ENCODE measurements around the gene DDA1.

DDA1 gene

DNA sequence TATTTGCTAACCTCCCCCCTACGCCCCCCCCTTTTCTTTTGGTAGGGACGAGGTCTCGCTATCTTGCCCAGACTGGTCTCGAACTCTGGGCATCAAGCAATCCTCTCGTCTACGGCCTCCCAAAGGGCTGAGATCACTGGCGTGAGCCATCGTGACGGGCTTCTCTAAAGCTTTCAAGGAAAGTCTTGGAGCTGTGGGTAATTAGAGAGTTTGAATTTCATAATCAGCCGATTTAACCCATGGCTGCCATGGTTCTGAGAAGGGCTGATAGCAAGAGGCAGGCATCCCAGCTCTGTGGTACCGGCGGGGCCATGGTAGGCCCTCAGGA lies 5.5 kb upstream of the DDA1 start:
- H3K79me2 ChIP-seq (ENCODE audit: insufficient read depth, low read length): peaks cover 23% of the 10 kb centered on the region
- DNase-seq (no peak), ATAC-seq (ENCODE audit: insufficient read depth, low read depth) (no peak)
- H3K36me3 ChIP-seq (ENCODE audit: insufficient read depth, low read length): peaks cover 4% of the 10 kb centered on the region
- H3K4me3 ChIP-seq (ENCODE audit: low read depth in 1 of 2, low read length in 2 of 2): no peak overlapping the region
- TF ChIP-seq, protein P1, sequence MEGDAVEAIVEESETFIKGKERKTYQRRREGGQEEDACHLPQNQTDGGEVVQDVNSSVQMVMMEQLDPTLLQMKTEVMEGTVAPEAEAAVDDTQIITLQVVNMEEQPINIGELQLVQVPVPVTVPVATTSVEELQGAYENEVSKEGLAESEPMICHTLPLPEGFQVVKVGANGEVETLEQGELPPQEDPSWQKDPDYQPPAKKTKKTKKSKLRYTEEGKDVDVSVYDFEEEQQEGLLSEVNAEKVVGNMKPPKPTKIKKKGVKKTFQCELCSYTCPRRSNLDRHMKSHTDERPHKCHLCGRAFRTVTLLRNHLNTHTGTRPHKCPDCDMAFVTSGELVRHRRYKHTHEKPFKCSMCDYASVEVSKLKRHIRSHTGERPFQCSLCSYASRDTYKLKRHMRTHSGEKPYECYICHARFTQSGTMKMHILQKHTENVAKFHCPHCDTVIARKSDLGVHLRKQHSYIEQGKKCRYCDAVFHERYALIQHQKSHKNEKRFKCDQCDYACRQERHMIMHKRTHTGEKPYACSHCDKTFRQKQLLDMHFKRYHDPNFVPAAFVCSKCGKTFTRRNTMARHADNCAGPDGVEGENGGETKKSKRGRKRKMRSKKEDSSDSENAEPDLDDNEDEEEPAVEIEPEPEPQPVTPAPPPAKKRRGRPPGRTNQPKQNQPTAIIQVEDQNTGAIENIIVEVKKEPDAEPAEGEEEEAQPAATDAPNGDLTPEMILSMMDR (IDR thresholded peaks at IDR 0.05; ENCODE audit: borderline replicate concordance, extremely low read depth, low read length, poor library complexity, severe bottlenecking): no peak
- no peak for TF ChIP-seq EZH2 (IDR thresholded peaks at IDR 0.05; ENCODE audit: borderline replicate concordance, low read depth, low read length, severe bottlenecking)
- H3K4me2 ChIP-seq (ENCODE audit: insufficient read depth, low read length): no peak overlapping the region
- H3K9ac ChIP-seq (ENCODE audit: low read depth, low read length): no peak overlapping the region
- no peaks in the 10 kb centered on the region for H3K27me3 ChIP-seq (ENCODE audit: insufficient read depth, low read length, poor library complexity)
- no peak overlapping the region for H3K27ac ChIP-seq (ENCODE audit: low read length)
- no peaks in the 10 kb centered on the region for H3K9me3 ChIP-seq (ENCODE audit: insufficient read depth, low read length, severe bottlenecking)
- peaks cover 35% of the 10 kb centered on the region for H3K4me1 ChIP-seq (ENCODE audit: insufficient read depth, low read length)
- H4K20me1 ChIP-seq (ENCODE audit: insufficient read depth, low read length): no peaks in the 10 kb centered on the region
- no peak overlapping the region for H2AFZ ChIP-seq (ENCODE audit: low read depth, low read length)

DNA sequence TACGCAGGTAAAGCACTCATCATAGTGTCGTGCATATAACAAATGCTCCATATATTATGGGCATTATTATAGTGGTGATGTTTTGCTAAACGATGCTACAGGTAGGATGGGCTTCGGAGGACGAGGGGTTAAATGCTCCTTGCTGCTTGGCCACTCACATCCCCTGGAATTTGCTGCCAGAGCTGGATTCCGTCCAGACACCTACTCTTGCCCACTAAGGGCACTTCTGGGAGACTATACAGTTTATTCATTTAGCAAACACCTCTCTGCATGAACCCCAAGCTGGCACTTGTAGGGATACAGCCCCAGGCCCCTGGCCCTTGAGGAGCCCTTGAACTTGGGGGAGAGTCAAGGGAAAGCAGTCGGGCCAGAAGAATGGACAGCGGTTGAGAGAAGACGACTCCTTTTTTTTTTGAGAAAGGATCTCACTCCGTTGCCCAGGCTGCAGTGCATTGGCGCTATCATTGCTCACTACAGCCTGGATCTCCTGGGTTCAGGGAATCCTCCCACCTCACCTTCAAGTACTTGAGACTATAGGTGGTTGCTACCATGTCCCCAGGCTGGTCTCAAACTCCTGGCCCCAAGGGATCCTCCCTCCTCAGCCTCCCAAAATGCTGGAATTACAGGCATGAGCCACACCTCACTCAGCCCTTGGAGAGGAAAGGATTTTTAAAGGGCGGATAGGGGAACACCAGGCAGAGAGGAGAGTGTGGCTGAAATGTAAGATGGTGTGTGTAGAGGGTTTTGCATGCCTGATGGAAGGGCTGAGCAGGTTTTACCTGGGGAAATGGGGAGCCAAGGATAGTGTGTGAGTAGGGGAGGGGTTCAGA lies 4.8 kb upstream of the DDA1 start:
- H3K9ac ChIP-seq (ENCODE audit: low read depth, low read length): peak overlapping the region; percentile 76

DNA sequence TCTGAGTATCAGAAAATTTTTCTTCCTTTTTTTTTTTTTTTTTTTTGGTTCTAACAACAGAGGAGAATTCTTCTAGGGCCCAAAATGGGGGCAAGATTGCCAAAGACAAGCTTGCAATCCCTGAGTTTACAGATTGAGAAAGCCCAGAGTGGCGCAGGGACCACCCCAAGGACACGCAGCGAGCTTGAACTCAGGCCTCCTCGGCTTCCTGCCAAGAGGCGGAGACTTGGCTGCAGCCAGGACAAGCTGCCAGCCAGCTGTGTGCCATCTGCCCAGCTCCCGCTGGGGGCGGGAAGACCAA lies 4.2 kb upstream of the DDA1 start:
- peak overlapping the region; percentile 87 for H3K27ac ChIP-seq (ENCODE audit: low read length)
- no peaks in the 10 kb centered on the region for H3K9me3 ChIP-seq (ENCODE audit: insufficient read depth, low read length, severe bottlenecking)
- DNase-seq (no peak), ATAC-seq (ENCODE audit: insufficient read depth, low read depth) (no peak)
- peaks cover 40% of the 10 kb centered on the region for H3K4me1 ChIP-seq (ENCODE audit: insufficient read depth, low read length)
- TF ChIP-seq, protein P1 (IDR thresholded peaks at IDR 0.05; ENCODE audit: borderline replicate concordance, extremely low read depth, low read length, poor library complexity, severe bottlenecking): no peak
- no peak for TF ChIP-seq EZH2 (IDR thresholded peaks at IDR 0.05; ENCODE audit: borderline replicate concordance, low read depth, low read length, severe bottlenecking)
- peaks cover 5% of the 10 kb centered on the region for H4K20me1 ChIP-seq (ENCODE audit: insufficient read depth, low read length)
- H3K9ac ChIP-seq (ENCODE audit: low read depth, low read length): peak overlapping the region; percentile 76
- peaks cover 4% of the 10 kb centered on the region for H3K36me3 ChIP-seq (ENCODE audit: insufficient read depth, low read length)
- peaks cover 31% of the 10 kb centered on the region for H3K79me2 ChIP-seq (ENCODE audit: insufficient read depth, low read length)
- peak overlapping the region in 1 of 2 experiments; percentile 70; a peak in 2 of 4 replicates for H3K4me3 ChIP-seq (ENCODE audit: low read depth in 1 of 2, low read length in 2 of 2)
- peak overlapping the region; percentile 84 for H2AFZ ChIP-seq (ENCODE audit: low read depth, low read length)
- H3K27me3 ChIP-seq (ENCODE audit: insufficient read depth, low read length, poor library complexity): no peaks in the 10 kb centered on the region
- peak overlapping the region; percentile 78 for H3K4me2 ChIP-seq (ENCODE audit: insufficient read depth, low read length)

More for the DNA sequence above, 4.8 kb upstream of the DDA1 start:
- Histone ChIP-seq H3K27ac (ENCODE audit: low read length) (peak overlapping the region; percentile 87), H2AFZ (ENCODE audit: low read depth, low read length) (no peak overlapping the region), H3K4me2 (ENCODE audit: insufficient read depth, low read length) (peak overlapping the region; percentile 78), H3K9me3 (ENCODE audit: insufficient read depth, low read length, severe bottlenecking) (no peaks in the 10 kb centered on the region), H3K79me2 (ENCODE audit: insufficient read depth, low read length) (peaks cover 26% of the 10 kb centered on the region), H4K20me1 (ENCODE audit: insufficient read depth, low read length) (peaks cover 1% of the 10 kb centered on the region; the same call in 1 of the 2 replicates), H3K4me3 (ENCODE audit: low read depth in 1 of 2, low read length in 2 of 2) (peak overlapping the region in 1 of 2 experiments; percentile 70; a peak in 1 of 4 replicates), H3K36me3 (ENCODE audit: insufficient read depth, low read length) (peaks cover 4% of the 10 kb centered on the region), H3K27me3 (ENCODE audit: insufficient read depth, low read length, poor library complexity) (no peaks in the 10 kb centered on the region), H3K4me1 (ENCODE audit: insufficient read depth, low read length) (peaks cover 38% of the 10 kb centered on the region)
- no peak for DNase-seq
- TF ChIP-seq, protein P1 (IDR thresholded peaks at IDR 0.05; ENCODE audit: borderline replicate concordance, extremely low read depth, low read length, poor library complexity, severe bottlenecking): no peak
- TF ChIP-seq EZH2 (IDR thresholded peaks at IDR 0.05; ENCODE audit: borderline replicate concordance, low read depth, low read length, severe bottlenecking): no peak
- no peak for ATAC-seq (ENCODE audit: insufficient read depth, low read depth)
